Measurements from ENCODE around the gene TSPEAR. TPM values are rescaled to one million over a fixed set of nuclear protein-coding genes. Genes with fewer than 3 reads are reported as not detected.

TSPEAR gene
- polyA plus RNA-seq, 2 donors, result 0.01 to 0.04 TPM

DNA sequence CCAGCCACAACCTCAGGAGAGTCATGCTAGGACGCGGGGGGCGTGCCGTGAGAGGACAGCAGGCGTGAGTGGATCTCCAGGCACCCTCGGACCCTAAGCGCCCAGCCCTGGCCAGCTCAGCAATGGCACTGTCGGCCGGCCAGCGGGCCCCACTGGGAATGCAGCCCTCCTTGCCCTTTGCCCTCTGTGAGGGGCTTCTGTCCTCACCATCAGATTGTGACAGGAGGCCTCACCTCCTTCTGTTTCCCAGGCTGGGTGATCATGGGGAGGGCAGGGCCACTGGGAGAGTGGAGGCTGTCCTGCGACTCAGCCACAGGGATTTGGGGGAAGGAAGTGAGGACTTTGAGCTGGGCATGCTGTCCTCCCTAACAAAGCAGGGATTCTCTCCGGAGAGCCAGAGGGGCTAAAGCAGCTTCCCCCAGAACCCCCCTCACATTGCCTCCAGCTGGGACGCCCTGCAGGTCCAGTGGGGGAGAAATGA, 262.7 kb downstream of the TSPEAR start:
- peaks cover 0 to 2% of the 10 kb centered on the region in 2 donors for H3K27me3 ChIP-seq (ENCODE audit: control insufficient read depth in 1 of 2, insufficient read depth in 2 of 2, low read length in 2 of 2)
- H3K4me3 ChIP-seq (ENCODE audit: low read depth in 1 of 2, low read length in 2 of 2), result no peak overlapping the region
- peaks cover 4 to 7% of the 10 kb centered on the region in 2 donors for H3K9me3 ChIP-seq (ENCODE audit: control insufficient read depth in 2 of 2, insufficient read depth in 1 of 2, low read depth in 1 of 2, low read length in 1 of 2)
- no peaks in the 10 kb centered on the region for H3K4me1 ChIP-seq (ENCODE audit: control insufficient read depth in 2 of 2, insufficient read depth in 2 of 2, low read length in 1 of 2)
- H3K27ac ChIP-seq (ENCODE audit: low read depth in 2 of 2, low read length in 1 of 2), result no peak overlapping the region
- H3K36me3 ChIP-seq (ENCODE audit: control insufficient read depth in 2 of 2, insufficient read depth in 2 of 2, low read length in 1 of 2), result no peaks in the 10 kb centered on the region
- 62 to 64% methylated on average over 13 of the region's 13 CpGs for WGBS, 2 donors

Other genes starting within 250 kb of the TSPEAR start
- gene KRTAP10-1, start 171.4 kb downstream of the TSPEAR start, polyA plus RNA-seq, result not detected
- not detected for gene KRTAP10-2, start 160.1 kb downstream of the TSPEAR start, polyA plus RNA-seq
- not detected for gene KRTAP10-3, start 152.8 kb downstream of the TSPEAR start, polyA plus RNA-seq
- not detected for gene KRTAP10-4, start 137.8 kb downstream of the TSPEAR start, polyA plus RNA-seq
- not detected for gene KRTAP10-5, start 131.0 kb downstream of the TSPEAR start, polyA plus RNA-seq
- not detected for gene KRTAP10-6, start 119.1 kb downstream of the TSPEAR start, polyA plus RNA-seq
- not detected for gene KRTAP10-7, start 111.0 kb downstream of the TSPEAR start, polyA plus RNA-seq
- not detected for gene KRTAP10-8, start 99.5 kb downstream of the TSPEAR start, polyA plus RNA-seq
- not detected for gene KRTAP10-9, start 84.5 kb downstream of the TSPEAR start, polyA plus RNA-seq
- not detected for gene KRTAP10-10, start 74.2 kb downstream of the TSPEAR start, polyA plus RNA-seq
- gene KRTAP10-11, start 65.2 kb downstream of the TSPEAR start, polyA plus RNA-seq, result not detected
- not detected for gene KRTAP12-4, start 56.9 kb downstream of the TSPEAR start, polyA plus RNA-seq
- not detected for gene KRTAP12-3, start 53.6 kb downstream of the TSPEAR start, polyA plus RNA-seq
- not detected for gene KRTAP12-2, start 44.6 kb downstream of the TSPEAR start, polyA plus RNA-seq
- gene KRTAP12-1, start 29.4 kb downstream of the TSPEAR start, polyA plus RNA-seq, result not detected
- gene KRTAP10-12, start 14.4 kb downstream of the TSPEAR start, polyA plus RNA-seq, result not detected
- 10 to 100 TPM; 28.1 to 30.4 TPM for gene UBE2G2, start 90.2 kb upstream of the TSPEAR start, polyA plus RNA-seq
- 10 to 100 TPM; 13.4 to 36.5 TPM for gene SUMO3, start 106.5 kb upstream of the TSPEAR start, polyA plus RNA-seq
- 10 to 100 TPM; 45.8 to 47.4 TPM for gene PTTG1IP, start 162.1 kb upstream of the TSPEAR start, polyA plus RNA-seq
- gene ITGB2, start 209.3 kb upstream of the TSPEAR start, polyA plus RNA-seq, result 10 to 100 TPM in 1 of 2 donors, 1 to 10 TPM in 1; 7.3 to 10.0 TPM
- 10 to 100 TPM; 12.4 to 16.1 TPM for gene SLX9, start 228.5 kb upstream of the TSPEAR start, polyA plus RNA-seq